IMR-90 (cell line): ENCODE results near the gene NMB. TPM values are rescaled to one million over a fixed set of nuclear protein-coding genes. Genes with fewer than 3 reads are reported as not detected.
A peak's percentile ranks its signal among the peaks of the same experiment; 100 is the strongest.

Experiments used
- ATAC-seq: fragments of 200-7000 bp; cut with Tn5 transposase; 2 replicates; pipeline ENCODE4 v1.9.1; 2020; ENCODE audit warnings: low read depth, mild to moderate bottlenecking, moderate library complexity
- BruUV-seq: library from RNA; stranded (reverse); fragments of 400-500 nt; replicated peaks from 2 replicates; lab custom pipeline; 2021; lab: Mats Ljungman, UMichigan
- CTCF ChIA-PET: fragments of 300-600 bp; formaldehyde crosslinking; extraction: SDS; loops from one replicate; lab custom pipeline; 2021; ENCODE audit warnings: antibody characterized with exemption; lab: Yijun Ruan, JAX
- POLR2A ChIA-PET: fragments of 300-600 bp; sonication (Branson Sonifier 250); formaldehyde crosslinking; loops from one replicate; lab custom pipeline; 2022; ENCODE audit warnings: antibody characterized with exemption; ENCODE audit not compliant: unreplicated experiment; lab: Charles Lee
- DNase-seq: peaks from one replicate; pipeline ENCODE4 v3.0.0; 2013
- H2AFZ ChIP-seq: replicated peaks from 2 replicates; pipeline ENCODE3; 2013; ENCODE audit warnings: low read length, mild to moderate bottlenecking; ENCODE audit not compliant: poor library complexity
- H2AK5ac ChIP-seq: 2 replicates; pipeline ENCODE4 v1.6.1; 2013; ENCODE audit warnings: low read depth, low read length, inconsistent platforms
- H2AK9ac ChIP-seq: replicated peaks from 2 replicates; pipeline ENCODE3; 2013; ENCODE audit warnings: mild to moderate bottlenecking, low read depth, low read length, moderate library complexity; ENCODE audit not compliant: poor library complexity
- H2BK120ac ChIP-seq: 2 replicates; pipeline ENCODE4 v1.6.1; 2013; ENCODE audit warnings: low read depth, low read length, inconsistent platforms
- H2BK15ac ChIP-seq: 3 replicates; pipeline ENCODE4 v1.6.1; 2013; ENCODE audit warnings: low read depth, low read length, inconsistent platforms
- H2BK20ac ChIP-seq: 2 replicates; pipeline ENCODE4 v1.6.1; 2013; ENCODE audit warnings: low read depth, mild to moderate bottlenecking, inconsistent platforms, low read length, moderate library complexity
- H2BK5ac ChIP-seq: 2 replicates; pipeline ENCODE4 v1.6.1; 2013; ENCODE audit warnings: mild to moderate bottlenecking, low read depth, low read length, inconsistent platforms; ENCODE audit not compliant: poor library complexity, severe bottlenecking
- H3K14ac ChIP-seq: replicated peaks from 2 replicates; pipeline ENCODE4 v1.6.1; 2013; ENCODE audit warnings: low read depth, low read length, inconsistent platforms
- H3K18ac ChIP-seq: 2 replicates; pipeline ENCODE4 v1.6.1; 2013; ENCODE audit warnings: low read depth, low read length, control low read depth
- H3K23ac ChIP-seq: 2 replicates; pipeline ENCODE4 v1.6.1; 2013; ENCODE audit warnings: low read depth, low read length, inconsistent platforms
- H3K27ac ChIP-seq: 2 replicates; pipeline ENCODE4 v1.5.1; 2013; ENCODE audit warnings: mild to moderate bottlenecking, control low read depth, low read length; ENCODE audit not compliant: insufficient read depth
- H3K27me3 ChIP-seq: 2 replicates; pipeline ENCODE4 v1.6.1; 2013; ENCODE audit warnings: low read length; ENCODE audit not compliant: control insufficient read depth, insufficient read depth
- H3K36me3 ChIP-seq: 2 replicates; pipeline ENCODE4 v1.6.1; 2013; ENCODE audit warnings: low read length, mixed read lengths; ENCODE audit not compliant: control insufficient read depth, insufficient read depth
- H3K4ac ChIP-seq: 2 replicates; pipeline ENCODE4 v1.6.1; 2013; ENCODE audit warnings: low read depth, low read length, inconsistent platforms
- H3K4me1 ChIP-seq: 2 replicates; pipeline ENCODE4 v1.6.1; 2013; ENCODE audit warnings: low read length, mixed read lengths; ENCODE audit not compliant: control insufficient read depth, insufficient read depth
- H3K4me2 ChIP-seq: 2 replicates; pipeline ENCODE4 v1.6.1; 2013; ENCODE audit warnings: low read depth, mild to moderate bottlenecking, control low read depth, low read length, moderate library complexity
- H3K4me3 ChIP-seq: 2 replicates; pipeline ENCODE4 v1.5.1; 2013; ENCODE audit warnings: low read depth, mild to moderate bottlenecking, control low read depth, low read length, moderate library complexity; ENCODE audit not compliant: insufficient read depth
- H3K56ac ChIP-seq: 2 replicates; pipeline ENCODE4 v1.6.1; 2013; ENCODE audit warnings: low read length, inconsistent platforms; ENCODE audit not compliant: insufficient read depth; ENCODE audit errors: extremely low read depth
- H3K79me1 ChIP-seq, 2 experiments: 2 replicates each; pipeline ENCODE4 v1.6.1; 2013; ENCODE audit warnings: low read length in 2 of 2, inconsistent platforms in 1 of 2, low read depth in 1 of 2
- H3K9ac ChIP-seq: 2 replicates; pipeline ENCODE4 v1.6.1; 2013; ENCODE audit warnings: low read depth, low read length, control low read depth
- H3K9me1 ChIP-seq: 2 replicates; pipeline ENCODE4 v1.6.1; 2013; ENCODE audit warnings: low read length, inconsistent platforms; ENCODE audit not compliant: insufficient read depth
- H3K9me3 ChIP-seq: 2 replicates; pipeline ENCODE4 v1.6.1; 2013; ENCODE audit warnings: low read length; ENCODE audit not compliant: control insufficient read depth, insufficient read depth
- H4K20me1 ChIP-seq: 2 replicates; pipeline ENCODE4 v1.6.1; 2013; ENCODE audit warnings: low read length, inconsistent platforms; ENCODE audit not compliant: insufficient read depth
- H4K5ac ChIP-seq: 2 replicates; pipeline ENCODE4 v1.6.1; 2013; ENCODE audit warnings: mild to moderate bottlenecking, low read depth, low read length, control low read depth
- H4K8ac ChIP-seq, 2 experiments: 2 replicates each; pipeline ENCODE4 v1.6.1; 2013; ENCODE audit warnings: low read depth in 2 of 2, low read length in 2 of 2, control low read depth in 1 of 2, inconsistent platforms in 1 of 2
- H4K91ac ChIP-seq: 2 replicates; pipeline ENCODE4 v1.6.1; 2013; ENCODE audit warnings: low read depth, low read length, inconsistent platforms; ENCODE audit not compliant: insufficient read depth
- BHLHE40 ChIP-seq: fragments of 150-350 bp; IDR thresholded peaks from 2 replicates; pipeline ENCODE4 v1.6.1; 2016; ENCODE audit warnings: mild to moderate bottlenecking, low read depth, low read length
- CEBPB ChIP-seq: IDR thresholded peaks from 2 replicates; pipeline ENCODE4 v1.6.1; 2012; ENCODE audit warnings: low read depth, low read length, improper control_type of control experiment
- ELK1 ChIP-seq: fragments of 150-350 bp; IDR thresholded peaks from 2 replicates; pipeline ENCODE4 v1.6.1; 2016; ENCODE audit warnings: low read depth, mild to moderate bottlenecking, low read length, moderate library complexity, borderline replicate concordance
- MAFK ChIP-seq: IDR thresholded peaks from 2 replicates; pipeline ENCODE4 v1.6.1; 2012; ENCODE audit warnings: low read depth, low read length, improper control_type of control experiment
- MAZ ChIP-seq: IDR thresholded peaks from 2 replicates; pipeline ENCODE4 v1.6.1; 2012; ENCODE audit warnings: low read depth, mild to moderate bottlenecking, low read length, improper control_type of control experiment, moderate library complexity, borderline replicate concordance
- MXI1 ChIP-seq: IDR thresholded peaks from 2 replicates; pipeline ENCODE4 v1.6.1; 2012; ENCODE audit warnings: low read depth, mild to moderate bottlenecking, low read length, moderate library complexity, borderline replicate concordance
- NFE2L2 ChIP-seq: fragments of 150-350 bp; IDR thresholded peaks from 2 replicates; pipeline ENCODE4 v1.6.1; 2016; ENCODE audit warnings: low read depth, mild to moderate bottlenecking, low read length
- POLR2A ChIP-seq: IDR thresholded peaks from 2 replicates; pipeline ENCODE4 v1.6.1; 2012; ENCODE audit warnings: mild to moderate bottlenecking, low read depth, low read length
- RAD21 ChIP-seq: IDR thresholded peaks from 2 replicates; pipeline ENCODE4 v1.6.1; 2012; ENCODE audit warnings: low read length, improper control_type of control experiment
- RCOR1 ChIP-seq: IDR thresholded peaks from 2 replicates; pipeline ENCODE4 v1.6.1; 2012; ENCODE audit warnings: mild to moderate bottlenecking, low read length, improper control_type of control experiment; ENCODE audit not compliant: insufficient replicate concordance
- RFX5 ChIP-seq: IDR thresholded peaks from 2 replicates; pipeline ENCODE4 v1.8.0; 2012; ENCODE audit warnings: low read depth, mild to moderate bottlenecking, low read length, moderate library complexity
- WGBS, 2 experiments: methylation state at CpG; one replicate each; pipeline versions ENCODE4 v1.1.5 to v1.1.7; 2013; ENCODE audit warnings: missing lambda C conversion rate in 2 of 2; ENCODE audit not compliant: insufficient read length in 1 of 2; ENCODE audit errors: extremely low coverage in 2 of 2; 5-methylcytosine and 5-hydroxymethylcytosine counted together
- dilution Hi-C: fragments of 300-500 bp; cut with HindIII; formaldehyde crosslinking; loops from one replicate; pipeline ENCODE4 v1.14.3; 2018; ENCODE audit warnings: low sequenced_read_pairs; ENCODE audit not compliant: unreplicated experiment
- in situ Hi-C: fragments of 300-500 bp; cut with MboI; formaldehyde crosslinking; loops from 3 replicates; pipeline ENCODE4 v1.14.3; 2019; ENCODE audit warnings: low sequenced_read_pairs, inconsistent platforms, mixed read lengths
- intact Hi-C: fragments of 100-400 bp; cut with micrococcal nuclease; formaldehyde crosslinking; loops from 2 replicates; pipeline ENCODE4 v1.10.0; 2022
- polyA plus RNA-seq, 3 experiments: library from polyadenylated mRNA; depleted of rRNA; stranded (reverse); fragments of >200 nt; gene quantifications; 2 replicates each; pipeline ENCODE4 v1.2.3, GENCODE V29; 2012; ENCODE audit warnings: low replicate concordance in 1 of 3
- total RNA-seq: library from RNA; depleted of rRNA; stranded (reverse); fragments of >200 nt; gene quantifications from 2 replicates; pipeline ENCODE4 v1.2.3, GENCODE V29; 2012
- TF ChIP-seq, protein P1 (sequence below): fragments of 150-350 bp; IDR thresholded peaks from 2 replicates; pipeline ENCODE4 v1.6.1; 2017; ENCODE audit warnings: mild to moderate bottlenecking, antibody characterized with exemption, low read length, low read depth

Gene NMB
- total and polyA plus RNA-seq, 2 of the 4 experiments (the other 2 are of a cell fraction) = 1.3 to 3.8 TPM

- dilution Hi-C loops = no loop called here
- Histone ChIP-seq H3K27ac (peak overlapping the region; percentile 92), H3K23ac (peak overlapping the region; percentile 86), H4K5ac (peak overlapping the region; percentile 78), H3K27me3 (no peaks in the 10 kb centered on the region), H3K4me2 (peak overlapping the region; percentile 87), H3K4me3 (peak overlapping the region; percentile 83), H4K8ac (peak overlapping the region; percentile 88 to 98), H2BK120ac (no peak overlapping the region), H3K14ac (peak overlapping the region; percentile 96), H3K18ac (no peak overlapping the region; the same call in 1 of the 2 replicates), H2BK5ac (peak overlapping the region; percentile 85), H3K56ac (peak overlapping the region; percentile 80), H3K4ac (peak overlapping the region; percentile 92), H3K9me1 (peaks cover 13% of the 10 kb centered on the region), H2AFZ (peak overlapping the region; percentile 95), H2AK9ac (peak overlapping the region; percentile 97), H2AK5ac (peak overlapping the region; percentile 91), H3K9ac (peak overlapping the region; percentile 95), H3K79me1 (peaks cover 20 to 58% of the 10 kb centered on the region in 2 experiments), H2BK20ac (no peak overlapping the region; the same call in 1 of the 2 replicates), H3K36me3 (peaks cover 16% of the 10 kb centered on the region), H4K91ac (peak overlapping the region; percentile 58), H3K4me1 (peaks cover 11% of the 10 kb centered on the region), H3K9me3 (no peaks in the 10 kb centered on the region), H4K20me1 (no peaks in the 10 kb centered on the region), H2BK15ac (no peak overlapping the region; the same call in 2 of the 3 replicates)
- 15% methylated on average over 4 of the region's 7 CpGs; no CpG with 5 or more reads in 1 of the 2 experiments for WGBS, 2 experiments
- in situ Hi-C loops = no loop called here
- CTCF ChIA-PET = interaction anchor here (1.3 kb wide), 1 partner anchor 225 kb away, joined by 6 read pairs; no protein-coding TSS in a partner anchor
- peak; percentile 1 for ATAC-seq
- TSS peak; percentile 75 for BruUV-seq
- no peak for TF ChIP-seq NFE2L2
- TF ChIP-seq BHLHE40 = no peak
- TF ChIP-seq, protein P1, sequence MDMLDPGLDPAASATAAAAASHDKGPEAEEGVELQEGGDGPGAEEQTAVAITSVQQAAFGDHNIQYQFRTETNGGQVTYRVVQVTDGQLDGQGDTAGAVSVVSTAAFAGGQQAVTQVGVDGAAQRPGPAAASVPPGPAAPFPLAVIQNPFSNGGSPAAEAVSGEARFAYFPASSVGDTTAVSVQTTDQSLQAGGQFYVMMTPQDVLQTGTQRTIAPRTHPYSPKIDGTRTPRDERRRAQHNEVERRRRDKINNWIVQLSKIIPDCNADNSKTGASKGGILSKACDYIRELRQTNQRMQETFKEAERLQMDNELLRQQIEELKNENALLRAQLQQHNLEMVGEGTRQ = no peak
- no peak for TF ChIP-seq MXI1
- TF ChIP-seq MAFK = no peak
- TF ChIP-seq CEBPB = no peak
- TF ChIP-seq ELK1 = no peak
- TF ChIP-seq RAD21 = no peak
- TF ChIP-seq MAZ = no peak
- no peak for TF ChIP-seq RFX5
- no peak for TF ChIP-seq POLR2A
- TF ChIP-seq RCOR1 = no peak
- no peak for DNase-seq
- intact Hi-C loops = loop anchor here (5.0 kb wide), 1 partner anchor 51 kb away; the partner anchor contains the start of gene ZSCAN2
- POLR2A ChIA-PET = interaction anchor here (0.5 kb wide), 1 partner anchor 21 kb away, joined by 3 read pairs; no protein-coding TSS in a partner anchor
Measured at GRCh38 chr15:84653584-84653909, 4.5 kb downstream of the NMB start.
